GM13977 (cell line): ENCODE results near the gene CD2AP.

Source experiments
- DNase-seq: peaks from one replicate; pipeline ENCODE4 v3.0.0; 2012; ENCODE audit warnings: low spot score
- CTCF ChIP-seq: IDR thresholded peaks from 2 replicates; pipeline ENCODE4 v1.5.1; 2012; ENCODE audit warnings: mild to moderate bottlenecking, control low read depth; ENCODE audit not compliant: insufficient read depth; ENCODE audit errors: extremely low read depth, missing control alignments
- in situ Hi-C: fragments of 300-500 bp; cut with MboI; formaldehyde crosslinking; loops from one replicate; pipeline ENCODE4 v1.12.0; 2022; ENCODE audit warnings: low sequenced_read_pairs, low pct_unique_long_range_greater_than_20kb, mixed read lengths, inconsistent platforms; ENCODE audit not compliant: unreplicated experiment

The CD2AP gene

GRCh38 chr6:47672816-47673215 is 195.2 kb downstream of the CD2AP start:
- in situ Hi-C loops: no loop called here
- no peak for DNase-seq
- TF ChIP-seq CTCF: no peak

- no peak for DNase-seq
- in situ Hi-C loops: no loop called here
- TF ChIP-seq CTCF: no peak
Observed at GRCh38 chr6:47674673-47675072, 197.1 kb downstream of the CD2AP start.
